ENCODE data around the gene ERCC8.

ERCC8 gene

GRCh38 chr5:60852940-60853339 is 91.9 kb downstream of the ERCC8 start:
- Mint-ChIP-seq H3K27ac (no peak overlapping the region), H3K27me3 (ENCODE audit: low read depth, poor library complexity) (no peaks in the 10 kb centered on the region), H3K4me1 (no peaks in the 10 kb centered on the region), H3K4me3 (no peak overlapping the region), H3K9me3 (peaks cover 11% of the 10 kb centered on the region), H3K36me3 (ENCODE audit: low read depth) (peaks cover 4% of the 10 kb centered on the region)
- DNase-seq: no peak
- no peak for TF ChIP-seq CTCF (IDR thresholded peaks at IDR 0.05)

- Mint-ChIP-seq H3K9me3 (peaks cover 7% of the 10 kb centered on the region), H3K36me3 (ENCODE audit: low read depth) (peaks cover 4% of the 10 kb centered on the region), H3K27ac (no peak overlapping the region), H3K27me3 (ENCODE audit: low read depth, poor library complexity) (peaks cover 2% of the 10 kb centered on the region), H3K4me1 (no peaks in the 10 kb centered on the region), H3K4me3 (no peak overlapping the region)
- no peak for TF ChIP-seq CTCF (IDR thresholded peaks at IDR 0.05)
- DNase-seq: no peak
Observed at GRCh38 chr5:60852317-60852716, 92.6 kb downstream of the ERCC8 start.

- Mint-ChIP-seq H3K9me3 (peaks cover 7% of the 10 kb centered on the region), H3K27me3 (ENCODE audit: low read depth, poor library complexity) (peaks cover 7% of the 10 kb centered on the region), H3K27ac (no peak overlapping the region), H3K36me3 (ENCODE audit: low read depth) (peaks cover 4% of the 10 kb centered on the region), H3K4me1 (no peaks in the 10 kb centered on the region), H3K4me3 (no peak overlapping the region)
- no peak for DNase-seq
- no peak for TF ChIP-seq CTCF (IDR thresholded peaks at IDR 0.05)
Observed at GRCh38 chr5:60851626-60852025, 93.2 kb downstream of the ERCC8 start.

DNA sequence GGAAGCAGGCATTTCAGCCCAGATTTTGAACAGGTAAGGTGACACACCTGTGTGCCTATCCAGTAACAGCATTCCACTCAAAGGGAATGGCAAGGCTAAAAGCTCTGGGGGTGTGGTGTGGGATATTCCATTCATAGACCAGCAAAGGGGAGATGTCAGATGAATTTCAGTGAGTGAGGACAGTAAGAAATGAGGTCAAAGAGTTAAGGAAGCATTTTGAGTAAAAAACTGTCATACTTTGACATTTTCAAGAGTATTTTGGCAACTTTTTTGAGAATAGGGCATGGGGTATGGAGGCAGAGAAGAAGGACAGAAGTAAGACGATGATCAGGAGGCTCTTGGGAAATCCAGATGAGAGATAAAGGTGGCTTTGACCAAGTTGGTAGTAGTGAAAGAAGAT is 98.6 kb downstream of the ERCC8 start:
- H3K4me1 Mint-ChIP-seq: peaks cover 15% of the 10 kb centered on the region
- DNase-seq: no peak
- no peaks in the 10 kb centered on the region for H3K9me3 Mint-ChIP-seq
- no peak overlapping the region for H3K27ac Mint-ChIP-seq
- no peak overlapping the region for H3K4me3 Mint-ChIP-seq
- H3K36me3 Mint-ChIP-seq (ENCODE audit: low read depth): no peaks in the 10 kb centered on the region
- no peak for TF ChIP-seq CTCF (IDR thresholded peaks at IDR 0.05)
- H3K27me3 Mint-ChIP-seq (ENCODE audit: low read depth, poor library complexity): peaks cover 60% of the 10 kb centered on the region

DNA sequence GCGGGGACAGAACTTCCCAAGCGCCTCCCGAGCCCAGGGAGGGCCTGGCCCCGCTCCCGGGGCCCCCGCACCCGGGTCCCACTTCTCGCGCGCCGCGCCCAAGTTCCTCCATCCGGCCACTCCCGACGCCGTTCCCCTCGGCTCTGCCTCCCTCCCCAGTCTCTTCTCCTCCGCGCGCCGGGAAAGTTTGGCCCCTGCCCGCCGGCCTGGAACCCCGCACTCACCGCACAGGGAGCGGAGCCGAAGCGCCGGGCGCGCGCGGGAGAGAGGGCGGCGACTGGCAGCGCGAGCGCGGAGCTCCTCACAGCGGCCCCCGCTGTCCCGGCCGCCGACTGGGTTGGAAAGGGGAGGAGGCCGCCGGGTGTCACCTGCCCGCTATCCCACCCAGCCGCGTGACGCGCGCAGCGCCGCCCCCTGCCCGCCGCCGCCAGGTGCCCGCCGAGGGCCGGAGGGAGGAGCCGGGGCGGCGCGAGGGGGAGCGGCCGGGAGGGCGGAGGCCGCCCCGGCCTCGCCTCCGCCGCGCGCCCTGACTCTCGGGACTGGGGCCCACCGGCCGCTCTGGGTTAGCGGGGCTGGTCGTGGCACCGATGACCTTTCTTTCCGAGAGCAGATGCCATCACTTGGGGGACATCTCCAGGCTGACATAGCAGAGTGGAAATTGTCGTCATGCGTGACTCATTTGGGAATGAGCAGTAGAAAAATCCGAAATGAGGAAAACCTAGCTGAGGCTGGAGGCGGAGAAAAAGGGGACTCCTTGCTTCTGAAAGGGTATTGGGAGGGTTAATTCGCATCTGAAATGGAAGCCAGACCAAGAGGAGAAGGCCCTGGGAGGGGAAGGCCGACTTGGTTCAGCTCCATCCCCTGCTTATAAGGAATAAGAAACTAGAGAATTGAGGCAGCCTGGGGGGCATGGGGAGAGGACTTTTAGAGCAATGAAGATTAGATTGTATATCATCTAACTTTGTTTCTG is 100.6 kb downstream of the ERCC8 start, which contains the start of gene ELOVL7:
TSS of gene ELOVL7 (minus strand) at position 334 of the 970 bp plus-strand sequence. CDS start 56,872 bp downstream, outside the sequence.
- Mint-ChIP-seq H3K9me3 (no peaks in the 10 kb centered on the region), H3K27me3 (ENCODE audit: low read depth, poor library complexity) (peaks cover 77% of the 10 kb centered on the region), H3K27ac (no peak within 1 kb of the TSS), H3K4me1 (peaks cover 15% of the 10 kb centered on the region), H3K36me3 (ENCODE audit: low read depth) (no peaks in the 10 kb centered on the region), H3K4me3 (peak within 1 kb of the TSS; percentile 84)
- DNase-seq: peak; percentile 85
- no peak for TF ChIP-seq CTCF (IDR thresholded peaks at IDR 0.05)

All from nephron progenitor cell (in vitro differentiated cells).